HT-29 (cell line): ENCODE measurements around the gene SECISBP2L. TPM values are rescaled to one million over a fixed set of nuclear protein-coding genes. Genes with fewer than 3 reads are reported as not detected.

Experiments
- DNase-seq: peaks from one replicate; pipeline ENCODE4 v3.0.0-alpha.2; 2015; ENCODE audit warnings: low spot score
- small RNA-seq: library from RNA; depleted of rRNA; stranded (forward); fragments of <200 nt; gene quantifications from one replicate; pipeline ENCODE3, GENCODE V24; 2014
- total RNA-seq: library from RNA; depleted of rRNA; stranded (reverse); fragments of >200 nt; shearing (Covaris generic); gene quantifications from 2 replicates; pipeline ENCODE4 v1.2.3, GENCODE V29; 2014; rRNA removed

The SECISBP2L gene
- total RNA-seq, 1 experiment from 2014 or later, result 6.4 TPM

DNA sequence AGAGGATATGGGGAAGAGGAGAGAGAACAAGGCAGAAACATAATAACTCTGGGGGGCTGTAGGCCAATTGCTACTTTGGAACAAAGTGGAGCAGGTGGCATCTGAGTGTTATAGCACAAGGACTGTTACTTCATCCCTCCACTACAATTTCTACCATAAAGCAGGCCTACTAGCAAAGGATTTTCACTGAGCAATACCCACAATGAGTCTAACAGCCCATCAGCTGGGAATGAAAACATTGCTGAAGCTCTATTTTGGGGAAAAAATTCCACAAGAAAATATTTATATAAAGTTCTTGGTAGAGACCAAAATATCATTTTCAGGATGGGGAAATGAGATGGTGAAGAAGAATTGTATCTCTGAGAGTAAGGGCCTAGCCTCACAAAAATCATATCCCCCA lies 78.9 kb downstream of the SECISBP2L start:
- DNase-seq, result no peak

DNA sequence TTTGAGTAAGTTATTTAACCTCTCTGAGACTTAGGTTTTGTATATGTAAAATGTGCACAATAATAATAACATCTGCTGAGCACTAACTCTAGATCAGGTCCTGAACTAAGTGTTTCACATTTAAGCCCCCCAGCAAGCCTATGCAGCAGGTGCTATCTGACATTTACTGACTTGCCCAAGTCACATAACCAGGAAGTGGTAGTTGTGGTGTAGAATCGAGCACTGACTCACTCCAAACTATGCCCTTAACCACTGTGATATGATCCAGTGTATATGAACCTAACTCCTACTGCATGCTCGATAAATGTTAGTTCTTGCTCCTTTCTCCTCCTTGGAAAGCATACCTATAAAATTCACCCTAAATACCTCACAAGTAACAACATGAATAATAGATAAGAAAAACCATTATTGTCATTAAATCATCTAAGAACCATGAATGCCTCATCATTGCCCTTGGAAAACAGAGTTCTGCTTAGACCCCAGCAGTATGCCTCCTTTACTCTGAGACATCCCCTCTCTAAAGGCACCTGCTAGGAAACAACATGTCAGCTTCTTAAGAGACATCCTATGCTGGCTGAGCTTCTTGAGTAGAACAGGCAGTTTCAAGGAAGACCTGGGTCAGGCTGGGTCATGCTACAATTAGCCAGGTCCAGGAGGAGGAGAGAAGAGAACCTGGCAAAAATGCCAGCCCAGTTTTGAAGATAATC lies 79.5 kb downstream of the SECISBP2L start:
- no peak for DNase-seq

DNA sequence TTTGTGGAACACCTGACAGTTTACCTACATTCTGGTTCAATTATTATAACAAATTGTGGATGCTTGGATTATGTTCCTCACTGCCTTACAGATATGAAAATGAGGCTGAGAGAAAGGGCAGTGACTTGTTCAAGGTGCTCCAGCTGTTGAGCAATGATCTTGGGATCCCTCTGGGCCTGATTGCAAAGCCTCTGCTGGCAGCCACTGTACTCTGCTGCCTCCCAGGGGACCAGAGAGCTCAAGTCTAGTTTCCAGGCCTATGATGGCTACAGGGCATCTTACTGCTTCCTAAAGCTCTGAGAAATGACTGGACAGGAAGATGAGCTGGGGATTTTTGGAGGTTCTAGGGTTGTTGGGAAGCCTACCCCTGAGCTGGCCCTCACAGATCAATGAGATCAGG lies 80.3 kb downstream of the SECISBP2L start:
- DNase-seq, result peak; percentile 32

DNA sequence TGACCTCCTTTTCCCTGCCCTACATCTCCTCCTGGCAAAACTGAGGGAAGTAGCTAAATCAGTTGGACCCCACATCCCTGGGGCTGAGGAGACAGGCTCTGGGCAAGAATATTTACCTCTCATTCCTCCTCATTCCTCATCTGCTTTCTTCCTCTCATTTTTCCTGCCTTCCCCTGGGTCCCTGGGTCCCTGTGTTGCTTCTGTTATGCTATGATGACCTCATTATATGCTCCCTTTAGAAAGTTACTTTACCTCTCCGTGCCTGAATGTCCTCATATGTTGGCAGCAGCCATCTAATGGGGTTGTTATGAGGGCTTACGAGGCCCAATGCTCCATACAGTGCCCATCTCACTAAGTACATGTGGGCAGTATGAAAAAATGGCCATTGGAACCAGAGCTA lies 81.3 kb downstream of the SECISBP2L start:
- DNase-seq, result no peak

DNA sequence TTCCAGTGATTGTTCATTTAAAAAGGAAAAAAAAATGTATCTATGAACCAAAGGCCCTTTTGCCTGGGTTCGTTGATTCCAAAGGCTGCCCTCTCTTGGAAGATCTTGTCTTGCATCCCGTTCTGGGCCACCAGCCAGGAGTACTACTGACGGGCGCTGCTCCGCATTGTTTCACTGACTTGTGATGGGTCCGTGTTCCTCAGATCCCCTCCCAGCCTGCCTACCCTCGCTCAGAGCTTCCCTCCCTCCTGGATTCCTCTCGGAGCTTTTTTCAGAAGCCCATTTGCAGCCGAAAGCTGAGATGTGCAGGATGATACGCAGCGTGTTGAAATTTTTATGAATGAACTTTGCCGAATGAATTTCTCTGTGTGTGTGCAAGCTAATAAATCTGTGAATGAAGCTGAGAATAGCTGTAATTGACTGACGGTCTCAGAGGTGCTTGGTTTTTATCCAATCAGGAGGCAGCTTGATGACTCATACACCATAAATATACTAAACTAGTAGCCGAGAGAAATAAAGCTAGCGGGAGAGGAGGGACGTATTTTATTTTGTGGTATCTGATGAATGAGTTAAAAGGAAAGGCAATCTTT lies 82.6 kb downstream of the SECISBP2L start, which contains the start of gene SHC4:
Gene SHC4, minus strand, starts transcription at position 396 of the 590 bp plus-strand sequence. CDS start 904 bp downstream, outside the sequence.
- peak; percentile 68 for DNase-seq

DNA sequence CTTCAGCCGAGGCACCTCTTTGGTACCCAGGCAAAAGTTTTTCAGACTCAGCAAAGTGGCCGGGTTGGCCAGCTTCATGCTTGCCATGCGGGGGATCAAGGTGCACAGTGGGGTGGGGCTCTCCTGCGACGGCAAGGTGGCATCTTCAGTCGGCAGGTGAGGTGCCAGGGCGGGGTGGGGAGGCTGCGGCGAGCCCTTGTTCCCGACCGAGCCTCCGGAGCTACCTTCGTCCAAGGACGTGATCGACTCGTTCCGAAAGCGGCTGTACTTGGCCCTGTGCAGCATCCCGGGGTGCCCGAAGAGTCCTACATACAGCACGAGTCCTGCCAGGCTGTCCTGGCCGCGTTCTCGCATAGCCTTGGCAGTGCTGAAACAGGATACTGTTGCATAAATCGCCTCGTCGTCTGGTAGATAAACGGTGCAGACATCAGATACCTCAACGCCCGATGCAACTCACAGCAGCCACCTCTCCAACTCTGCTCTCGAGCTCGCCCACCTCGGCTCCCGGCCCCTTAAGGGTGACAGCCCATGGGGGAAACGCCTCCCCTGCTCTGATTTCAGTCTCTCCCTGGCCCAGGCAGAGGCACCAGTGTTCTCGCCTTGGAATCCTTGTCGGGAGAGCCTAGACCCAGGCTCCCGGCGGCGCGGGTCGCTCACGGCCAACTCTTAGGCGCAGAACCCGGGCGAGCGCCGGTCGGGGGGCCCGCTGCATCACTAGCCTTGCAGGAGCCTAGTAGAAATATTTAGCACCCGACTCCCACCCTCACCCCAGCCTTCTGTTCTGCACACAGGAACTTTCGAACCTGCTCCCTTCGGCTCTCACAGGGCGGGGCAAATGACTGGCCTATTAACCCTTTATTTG lies 83.4 kb downstream of the SECISBP2L start:
- no peak for DNase-seq

DNA sequence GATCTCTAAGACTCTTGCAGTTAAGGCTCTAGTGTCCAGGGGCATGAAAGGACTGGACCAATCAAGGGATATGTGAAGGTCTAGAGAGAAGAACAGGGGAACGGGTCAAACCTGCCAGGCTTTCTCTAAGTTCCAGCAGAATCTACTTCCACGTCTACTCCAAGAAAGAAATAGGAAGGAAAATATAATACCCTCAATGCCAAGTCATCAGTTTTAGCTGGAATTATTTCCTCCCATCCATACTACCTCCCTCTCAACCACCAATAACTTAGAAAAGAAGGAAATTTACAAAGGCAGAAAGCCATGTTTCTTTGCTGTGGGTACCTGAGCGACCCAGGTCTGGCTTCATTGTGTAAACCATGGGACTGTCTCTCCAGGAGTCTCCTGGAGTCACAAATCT lies 90.3 kb downstream of the SECISBP2L start:
- no peak for DNase-seq

DNA sequence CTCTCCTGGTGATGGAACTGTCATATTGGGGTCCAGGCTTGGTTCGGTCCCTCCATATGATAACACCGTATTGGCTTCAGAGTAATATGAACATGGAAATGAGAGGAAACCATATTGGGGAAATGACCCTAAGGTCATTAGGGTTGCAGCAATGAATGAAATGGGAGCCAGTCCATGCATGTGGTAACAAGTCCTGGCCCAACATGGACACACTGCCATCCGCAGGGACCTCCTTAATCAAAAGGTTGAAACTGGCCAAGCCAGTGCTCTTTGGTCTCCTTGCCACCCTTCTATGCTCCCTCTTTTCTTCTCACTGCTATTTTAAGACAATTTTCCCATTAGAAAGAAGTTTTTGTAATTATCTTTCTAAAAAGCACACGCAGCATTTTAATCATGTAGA lies 90.9 kb downstream of the SECISBP2L start:
- DNase-seq, result no peak

DNA sequence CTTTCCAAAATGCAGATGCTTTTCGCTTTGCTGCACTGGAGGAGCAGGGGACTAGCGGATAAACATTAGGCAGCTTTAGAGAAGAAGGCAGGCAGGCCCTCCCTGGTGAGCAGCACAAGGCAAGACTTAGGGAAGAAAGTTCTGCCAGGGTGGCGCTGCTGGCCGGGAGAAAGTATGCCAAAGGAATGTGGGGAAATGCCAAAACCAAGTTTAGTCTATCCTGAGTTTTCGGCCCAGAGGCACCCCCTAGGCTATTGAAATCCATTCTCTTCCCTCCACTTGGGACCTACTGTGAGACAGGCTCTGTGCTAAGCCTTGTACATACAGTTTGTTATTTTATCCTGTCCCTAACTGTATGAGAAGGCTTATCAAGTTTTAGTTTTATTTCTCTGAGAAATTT lies 91.7 kb downstream of the SECISBP2L start:
- no peak for DNase-seq

DNA sequence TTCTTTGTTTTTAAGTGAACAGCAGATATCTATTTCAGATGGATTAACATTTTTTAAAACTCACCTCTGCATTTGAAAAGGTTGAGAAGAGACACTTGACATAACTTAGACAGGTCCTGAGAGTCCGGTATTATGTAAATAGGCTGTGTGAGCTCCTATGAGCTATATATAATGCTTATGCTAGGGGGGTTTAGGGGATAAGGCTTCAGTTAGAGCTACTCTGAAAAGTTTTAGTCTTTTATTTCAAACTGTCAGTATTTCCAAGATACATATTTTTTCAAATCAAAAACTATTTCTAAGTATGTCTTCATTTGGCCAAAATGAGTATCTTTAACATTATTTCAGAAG lies 99.4 kb downstream of the SECISBP2L start:
- no peak for DNase-seq

DNA sequence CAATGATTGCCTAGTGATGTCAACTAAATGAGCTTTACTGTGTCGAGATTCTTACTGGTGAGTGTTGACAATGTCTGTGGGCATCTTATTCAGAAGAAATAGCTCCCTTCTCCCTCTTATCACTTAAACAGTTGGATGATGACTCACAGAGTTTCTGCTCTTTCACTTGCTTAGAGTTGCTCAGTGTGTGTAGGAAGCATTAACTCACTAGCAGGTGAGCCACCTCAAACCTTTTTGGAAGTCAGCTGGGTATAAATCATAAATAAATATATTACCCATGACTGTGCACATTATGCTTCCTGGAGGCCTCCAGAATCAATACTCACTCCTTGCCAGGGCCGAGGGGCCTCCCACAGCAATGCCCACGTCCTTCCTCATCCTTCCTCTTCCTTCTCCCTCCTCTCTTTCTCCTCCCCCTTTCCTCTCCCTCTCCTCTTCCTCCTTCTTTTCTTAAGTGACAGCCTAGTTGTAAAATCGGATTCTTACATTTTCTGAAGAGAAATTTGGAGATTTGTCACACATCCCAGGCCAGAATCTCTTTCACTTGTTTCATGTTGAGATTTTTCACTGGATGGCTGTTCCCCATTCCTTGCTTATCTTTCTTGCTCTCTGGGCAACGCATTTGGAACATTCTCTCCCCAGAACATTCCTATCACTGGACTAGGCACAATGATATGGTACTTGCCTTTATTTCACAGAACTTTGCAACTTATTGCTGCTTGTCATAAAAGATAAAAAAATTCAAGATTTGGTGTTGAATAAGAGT lies 100.0 kb downstream of the SECISBP2L start:
- DNase-seq, result peak; percentile 28

DNA sequence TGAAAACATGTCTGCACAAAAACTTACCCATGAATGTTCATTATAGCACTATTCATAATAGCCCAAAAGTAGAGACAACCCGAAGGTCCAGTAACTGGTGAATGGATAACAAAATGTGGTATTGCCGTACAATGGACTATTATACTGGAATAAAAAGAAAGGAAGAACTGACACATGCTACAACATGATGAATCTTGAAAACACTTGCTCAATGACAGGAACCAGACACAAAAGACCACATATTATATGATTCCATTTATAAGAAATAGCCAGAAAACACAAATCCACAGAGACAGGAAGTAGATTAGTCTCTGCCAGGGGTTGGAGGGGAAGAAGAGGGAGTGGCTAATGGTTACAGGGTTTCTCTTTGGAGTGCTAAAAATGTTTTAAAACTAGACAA lies 100.9 kb downstream of the SECISBP2L start:
- DNase-seq, result no peak

DNA sequence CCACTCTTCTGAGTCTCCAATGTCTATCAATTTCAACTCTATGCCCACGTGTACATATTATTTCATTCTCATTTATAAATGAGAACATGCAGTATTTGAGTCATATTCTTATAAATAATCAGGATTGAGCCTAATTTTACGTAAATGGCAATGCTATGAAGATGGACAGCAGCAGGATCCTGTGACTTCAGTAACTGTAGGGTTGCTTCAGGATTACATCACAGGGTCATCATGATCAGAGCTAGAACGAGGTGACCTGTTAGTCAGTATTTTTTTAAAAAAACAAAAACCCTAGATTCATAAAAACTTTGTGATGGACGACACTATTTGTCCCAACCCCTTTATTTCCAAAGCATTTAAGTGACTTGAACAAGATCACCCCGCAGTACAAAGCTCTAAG lies 104.3 kb downstream of the SECISBP2L start:
- no peak for DNase-seq

DNA sequence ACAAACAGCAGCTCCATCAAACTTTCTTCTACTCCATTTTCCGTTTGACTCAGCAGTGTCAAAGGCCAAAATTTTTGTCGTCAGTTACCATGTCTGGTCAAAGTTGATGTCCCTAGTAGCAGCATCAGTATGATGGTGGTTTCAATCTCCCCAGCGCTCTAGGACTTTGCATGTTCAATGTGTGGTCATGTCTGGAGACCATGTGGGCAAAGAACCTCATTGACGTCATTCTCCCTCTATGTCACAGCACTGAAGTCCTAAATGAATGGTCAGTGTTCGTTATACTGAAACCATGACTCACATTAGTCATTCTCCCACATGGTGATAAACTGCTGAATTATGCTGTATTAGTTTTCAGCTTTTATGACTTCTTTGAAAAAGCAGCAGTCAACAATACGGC lies 105.7 kb downstream of the SECISBP2L start:
- DNase-seq, result no peak

DNA sequence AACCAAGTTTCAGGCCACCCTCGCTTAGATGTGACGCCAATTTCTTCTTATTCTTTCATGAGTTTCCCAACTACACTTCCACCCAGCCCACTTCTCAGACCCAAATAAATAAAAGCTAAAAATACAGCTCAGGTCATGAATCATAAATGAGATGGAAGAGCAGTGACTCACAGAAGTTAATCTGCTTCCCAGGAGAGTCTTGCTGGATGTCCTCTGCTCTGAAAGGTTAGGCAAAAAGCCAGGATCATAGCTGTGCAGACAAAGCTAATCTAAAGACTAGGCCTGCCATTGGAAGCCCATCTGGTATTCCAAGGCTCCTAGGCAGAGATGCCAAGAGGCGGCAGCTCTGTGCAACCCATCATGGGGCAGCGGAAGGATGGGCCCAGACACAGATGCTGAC lies 106.6 kb downstream of the SECISBP2L start:
- no peak for DNase-seq

Small RNA genes within 50 kb of the gene (small RNA-seq; reads per million reads assigned to genes)
- gene RF00019, result not detected

Other genes with a start within 250 kb of the SECISBP2L start
- 11.1 and 15.2 TPM in 2 replicates for gene CEP152, start 235.4 kb downstream of the SECISBP2L start, total RNA-seq
- 74.0 and 76.7 TPM in 2 replicates for gene EID1, start 168.3 kb downstream of the SECISBP2L start, total RNA-seq
- gene SHC4, start 82.5 kb downstream of the SECISBP2L start, total RNA-seq, result not detected in 2 replicates
- gene COPS2, start 109.2 kb upstream of the SECISBP2L start, total RNA-seq, result 17.0 and 17.6 TPM in 2 replicates
- gene GALK2, start 123.8 kb upstream of the SECISBP2L start, total RNA-seq, result 34.7 and 50.4 TPM in 2 replicates